SK-N-SH treated with all-trans-retinoic acid at 6 μM for 48 hours (cell line): Measurements from ENCODE around the gene PTPRG.

Experiments
- RARB ChIP-seq: fragments of 250-450 bp; sonication (Bioruptor Pico); IDR thresholded peaks from 2 replicates; pipeline ENCODE4 v1.8.0; 2021; ENCODE audit warnings: mild to moderate bottlenecking, moderate library complexity
- SNAI2 ChIP-seq: fragments of 250-450 bp; sonication (Bioruptor Pico); IDR thresholded peaks from 2 replicates; pipeline ENCODE4 v1.5.0; 2020; ENCODE audit warnings: mild to moderate bottlenecking, moderate library complexity

DNA sequence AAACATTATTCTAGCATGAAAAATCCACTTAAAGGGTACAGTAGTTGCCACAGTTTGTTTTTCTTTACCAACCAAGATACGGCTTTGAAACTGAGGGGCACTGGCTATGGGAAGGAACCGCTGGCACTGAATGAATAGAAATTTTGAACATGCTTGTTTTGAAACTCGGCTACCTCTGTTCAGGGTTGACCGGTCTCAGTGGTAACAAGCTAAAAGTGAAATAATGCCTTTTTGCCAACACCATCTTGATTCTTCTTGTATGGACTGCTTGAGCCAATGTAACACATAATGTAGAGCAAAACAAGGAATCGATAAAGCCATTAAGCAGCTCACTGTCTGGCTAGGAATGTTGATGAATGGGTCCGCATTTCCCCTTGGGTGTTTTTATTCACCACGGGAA is 36.5 kb downstream of the PTPRG start:
- TF ChIP-seq RARB (no peak), SNAI2 (CRISPR knock-in tag) (no peak)
